Rectal smooth muscle tissue (tissue), 1 donor: ENCODE measurements around the gene RIPK1.
A peak's percentile ranks its signal among the peaks of the same experiment; 100 is the strongest.
"Not testable (repeated sequence)": the region's sequence is repeated elsewhere in the genome, so short reads cannot be mapped to it uniquely, and the experiment has no call there.

Source experiments
- H3K27ac ChIP-seq: one replicate; pipeline ENCODE4 v1.7.0; 2013; ENCODE audit warnings: low read depth, low read length, inconsistent platforms
- H3K27me3 ChIP-seq: one replicate; pipeline ENCODE4 v1.7.0; 2013; ENCODE audit warnings: low read length; ENCODE audit not compliant: control insufficient read depth, insufficient read depth
- H3K36me3 ChIP-seq: one replicate; pipeline ENCODE4 v1.7.0; 2013; ENCODE audit warnings: low read length; ENCODE audit not compliant: control insufficient read depth, insufficient read depth
- H3K4me1 ChIP-seq: one replicate; pipeline ENCODE4 v1.7.0; 2013; ENCODE audit warnings: low read length; ENCODE audit not compliant: control insufficient read depth, insufficient read depth
- H3K4me3 ChIP-seq: one replicate; pipeline ENCODE4 v1.7.0; 2013; ENCODE audit warnings: low read length
- H3K9ac ChIP-seq: one replicate; pipeline ENCODE4 v1.7.0; 2013; ENCODE audit warnings: low read length

Gene RIPK1

DNA sequence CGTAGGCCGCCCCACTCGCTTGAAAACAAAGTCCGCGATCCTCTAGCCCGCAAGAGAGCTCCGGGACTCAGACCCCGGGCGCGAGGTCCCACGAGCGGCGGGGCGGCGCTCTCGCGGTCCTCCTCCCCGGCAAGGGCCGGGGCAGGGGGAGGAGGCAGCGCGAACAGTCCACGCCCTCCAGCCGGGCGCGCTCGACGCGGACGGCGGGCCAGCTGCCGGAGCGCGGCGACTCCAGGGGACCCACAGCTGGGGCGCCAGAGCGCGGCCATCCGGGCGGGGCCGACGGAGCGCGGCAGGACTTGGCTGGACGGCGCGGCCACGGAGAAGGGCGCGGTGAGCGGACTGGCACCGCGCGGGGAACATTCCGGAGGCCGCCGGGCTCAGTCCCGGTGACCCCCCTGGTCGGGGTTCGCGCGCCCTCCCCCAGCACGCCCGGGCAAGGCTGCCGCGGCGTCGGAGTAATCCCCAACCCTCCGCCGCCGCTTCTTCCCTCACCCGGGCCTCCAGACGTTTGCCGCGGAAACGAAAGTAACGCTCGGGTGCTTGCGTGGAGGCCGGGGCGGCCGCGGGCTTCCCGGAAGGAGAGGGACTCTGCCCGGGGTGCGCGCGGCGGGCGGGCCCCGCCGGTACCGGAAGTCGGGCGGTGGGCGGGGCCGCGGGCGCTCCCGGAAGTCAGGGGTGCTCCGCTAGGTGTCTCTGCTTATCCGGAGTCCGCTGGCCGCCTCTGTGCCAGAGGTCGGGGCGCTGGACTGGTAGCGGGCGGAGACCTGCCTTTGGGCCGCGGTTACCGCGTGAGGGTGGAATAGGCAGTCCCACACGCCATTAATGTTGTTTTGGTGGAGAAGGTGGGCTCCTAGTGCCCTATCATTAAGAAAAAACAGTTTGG lies at the start of gene RIPK1:
TSS of gene RIPK1 (plus strand) at position 166 of the 886 bp plus-strand sequence. CDS start 8,330 bp downstream, outside the sequence.
- H3K4me1 ChIP-seq = no peaks in the 10 kb centered on the region
- peak within 1 kb of the TSS; percentile 95 for H3K27ac ChIP-seq

DNA sequence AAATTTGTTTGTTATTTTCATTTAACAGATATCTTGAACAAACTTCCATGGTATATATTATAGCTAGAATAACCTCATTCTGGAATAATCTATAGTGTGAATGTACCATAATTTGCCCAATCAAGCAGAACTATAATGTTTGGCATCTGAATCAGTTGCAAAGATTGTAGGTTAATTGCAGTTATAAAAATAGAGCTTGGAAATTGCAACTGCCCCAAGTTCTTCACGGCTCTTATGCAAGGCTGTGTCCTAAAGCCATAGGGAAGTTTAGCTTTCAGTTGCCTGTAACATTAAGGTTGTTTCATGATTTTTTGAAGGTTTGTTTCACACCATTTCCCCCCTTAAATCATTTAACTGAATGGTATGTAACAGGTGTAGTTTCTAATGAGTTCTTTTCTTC lies 49.2 kb upstream of the RIPK1 start:
- Histone ChIP-seq H3K9ac (no peak overlapping the region), H3K4me1 (no peaks in the 10 kb centered on the region), H3K27me3 (no peaks in the 10 kb centered on the region), H3K36me3 (peaks cover 9% of the 10 kb centered on the region), H3K27ac (no peak overlapping the region), H3K4me3 (no peak overlapping the region)

More for the DNA sequence above, at the start of gene RIPK1:
- no peaks in the 10 kb centered on the region for H3K27me3 ChIP-seq
- H3K9ac ChIP-seq = peak within 1 kb of the TSS; percentile 74
- peak within 1 kb of the TSS; percentile 93 for H3K4me3 ChIP-seq
- no peaks in the 10 kb centered on the region for H3K36me3 ChIP-seq

DNA sequence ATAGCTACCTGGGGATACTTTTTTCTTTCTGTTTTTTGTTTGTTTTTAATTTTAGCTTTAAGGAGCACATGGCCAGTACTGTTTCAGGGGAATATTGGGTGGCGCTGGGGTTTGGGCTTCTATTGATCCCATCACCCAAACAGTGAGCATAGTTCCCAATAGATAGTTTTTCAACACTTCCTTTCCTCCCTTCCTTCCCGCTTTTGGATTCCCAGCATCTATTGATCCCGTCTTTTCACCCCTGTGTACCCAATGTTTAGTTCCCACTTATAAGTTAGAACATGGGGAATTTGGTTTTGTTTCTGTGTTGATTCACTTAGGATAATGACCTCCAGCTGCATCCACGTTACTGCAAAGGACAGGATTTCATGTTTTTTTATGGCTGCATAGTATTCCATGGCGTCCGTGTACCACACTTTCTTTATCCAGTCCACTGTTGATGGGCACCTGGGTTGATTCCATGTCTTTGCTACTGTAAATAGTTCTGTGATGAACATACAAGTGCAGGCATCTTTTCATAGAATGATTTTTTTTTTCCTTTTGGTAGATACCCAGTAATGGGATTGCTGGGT lies 48.5 kb upstream of the RIPK1 start:
- no peak overlapping the region for H3K27ac ChIP-seq
- H3K4me3 ChIP-seq = no peak overlapping the region
- no peak overlapping the region for H3K9ac ChIP-seq
- peaks cover 3% of the 10 kb centered on the region for H3K4me1 ChIP-seq
- no peaks in the 10 kb centered on the region for H3K27me3 ChIP-seq
- H3K36me3 ChIP-seq = peaks cover 4% of the 10 kb centered on the region

DNA sequence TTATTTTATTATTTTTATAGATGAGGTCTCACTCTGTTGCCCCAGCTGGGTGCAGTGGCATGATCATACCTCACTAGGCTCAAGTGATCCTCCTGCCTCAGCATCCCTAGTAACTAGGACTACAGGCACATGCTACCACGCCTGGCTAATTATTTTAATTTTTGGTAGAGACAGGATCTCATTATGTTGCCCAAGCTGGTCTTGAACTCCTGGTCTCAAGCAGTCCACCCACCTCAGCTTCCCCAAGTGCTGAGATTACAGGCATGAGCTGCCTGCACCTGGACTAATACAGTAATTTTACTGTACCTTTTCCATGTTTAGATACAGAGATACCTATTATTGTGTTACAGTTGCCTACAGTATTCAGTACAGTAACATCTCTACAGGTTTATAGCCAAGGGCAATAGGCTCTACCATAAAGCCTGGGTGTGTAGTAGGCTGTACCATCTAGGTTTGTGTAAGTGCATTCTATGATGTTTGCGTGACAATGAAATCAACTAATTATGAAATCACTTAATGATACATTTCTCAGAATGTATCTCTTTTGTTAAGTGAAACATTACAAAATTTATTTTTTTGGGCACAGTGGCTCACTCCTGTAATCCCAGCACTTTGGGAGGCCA lies 47.2 kb upstream of the RIPK1 start:
- H3K4me3 ChIP-seq, H3K27me3 ChIP-seq: not testable (repeated sequence)

DNA sequence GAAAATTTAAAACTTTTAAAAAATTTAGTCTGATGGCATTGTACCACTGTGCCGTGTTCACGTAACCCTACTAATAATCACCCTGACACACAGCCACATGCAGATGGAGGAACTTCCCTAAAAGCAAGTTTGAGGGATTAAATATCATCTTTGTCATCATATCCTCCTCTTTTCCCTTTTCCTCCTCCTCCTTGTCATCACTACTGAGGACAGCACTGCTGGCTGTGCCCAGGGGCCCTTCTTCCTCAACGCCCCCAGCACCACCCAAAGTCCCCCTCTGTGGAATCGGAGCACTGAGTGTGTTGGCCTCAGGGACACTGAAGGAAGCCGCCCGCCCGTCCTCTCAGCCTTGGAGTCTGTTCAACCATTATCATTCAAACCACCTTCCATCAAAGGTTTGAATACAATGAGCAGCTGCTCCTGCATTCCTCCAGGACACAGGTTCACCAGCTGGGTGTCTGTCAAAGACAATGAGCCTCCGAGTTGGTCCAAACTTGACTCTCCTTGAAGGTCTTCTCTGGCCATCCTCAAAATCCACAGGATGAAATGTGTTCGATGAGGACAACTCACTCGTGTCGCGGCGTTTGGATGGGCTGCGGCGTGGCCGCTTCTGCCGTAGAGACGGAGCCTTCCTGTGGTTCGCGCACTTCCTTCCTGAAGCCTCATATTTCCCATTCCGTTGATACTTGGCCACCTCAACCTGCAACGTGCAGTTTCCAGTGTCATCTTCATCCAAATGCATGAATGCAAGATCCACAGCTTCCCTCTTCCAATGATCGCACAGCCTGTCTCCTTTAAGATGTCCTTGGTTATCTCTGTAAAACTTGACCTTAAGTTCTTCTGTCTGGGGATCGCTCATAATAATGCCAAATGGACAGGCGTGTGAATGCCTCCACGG lies 45.3 kb upstream of the RIPK1 start:
- H3K4me1 ChIP-seq = peaks cover 4% of the 10 kb centered on the region

More for the DNA sequence above, 47.2 kb upstream of the RIPK1 start:
- H3K4me1 ChIP-seq, H3K27ac ChIP-seq, H3K36me3 ChIP-seq, H3K9ac ChIP-seq: not testable (repeated sequence)

DNA sequence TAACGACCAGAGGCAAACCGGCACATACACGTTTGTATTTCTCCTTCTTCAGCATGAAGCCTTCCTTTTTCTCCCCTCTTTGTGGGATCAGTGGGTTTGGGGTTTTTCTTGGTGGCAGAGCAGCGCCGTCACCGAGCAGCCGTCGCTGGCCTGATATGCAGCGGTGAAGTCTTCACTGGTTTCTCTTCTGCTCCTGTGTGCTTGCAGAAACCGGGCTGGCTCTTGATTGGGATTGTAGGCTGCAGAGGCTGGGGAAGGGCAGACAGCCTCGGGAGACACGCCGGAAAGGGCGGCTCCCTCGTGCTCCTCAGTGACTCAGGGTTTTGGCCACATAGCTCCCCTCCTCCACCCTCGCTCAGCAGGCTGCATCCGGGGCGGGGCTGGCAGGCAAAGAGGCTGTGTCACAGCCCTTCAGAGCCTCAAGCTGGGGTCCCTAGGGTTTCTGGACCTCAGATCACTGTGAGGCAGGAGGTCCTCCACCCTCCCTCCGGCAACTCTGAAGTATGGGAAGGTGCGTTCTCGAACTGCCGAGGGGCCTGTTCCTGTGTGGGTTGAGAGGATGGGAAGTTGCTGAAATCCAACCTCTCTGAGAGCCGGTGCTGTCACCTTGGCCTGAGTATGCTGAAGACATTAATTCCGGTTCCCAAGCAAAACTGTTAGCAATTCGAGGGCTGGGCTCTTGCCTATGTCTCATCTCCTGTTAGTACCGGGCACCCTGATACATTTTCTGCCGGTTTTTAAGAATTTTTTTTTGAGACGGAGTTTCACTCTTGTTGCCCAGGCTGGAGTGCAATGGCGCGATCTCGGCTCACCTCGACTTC lies 44.4 kb upstream of the RIPK1 start:
- no peaks in the 10 kb centered on the region for H3K36me3 ChIP-seq

More for the DNA sequence above, 45.3 kb upstream of the RIPK1 start:
- Histone ChIP-seq H3K36me3 (no peaks in the 10 kb centered on the region), H3K4me3 (peak overlapping the region; percentile 73), H3K9ac (peak overlapping the region; percentile 53), H3K27ac (peak overlapping the region; percentile 93), H3K27me3 (no peaks in the 10 kb centered on the region)

DNA sequence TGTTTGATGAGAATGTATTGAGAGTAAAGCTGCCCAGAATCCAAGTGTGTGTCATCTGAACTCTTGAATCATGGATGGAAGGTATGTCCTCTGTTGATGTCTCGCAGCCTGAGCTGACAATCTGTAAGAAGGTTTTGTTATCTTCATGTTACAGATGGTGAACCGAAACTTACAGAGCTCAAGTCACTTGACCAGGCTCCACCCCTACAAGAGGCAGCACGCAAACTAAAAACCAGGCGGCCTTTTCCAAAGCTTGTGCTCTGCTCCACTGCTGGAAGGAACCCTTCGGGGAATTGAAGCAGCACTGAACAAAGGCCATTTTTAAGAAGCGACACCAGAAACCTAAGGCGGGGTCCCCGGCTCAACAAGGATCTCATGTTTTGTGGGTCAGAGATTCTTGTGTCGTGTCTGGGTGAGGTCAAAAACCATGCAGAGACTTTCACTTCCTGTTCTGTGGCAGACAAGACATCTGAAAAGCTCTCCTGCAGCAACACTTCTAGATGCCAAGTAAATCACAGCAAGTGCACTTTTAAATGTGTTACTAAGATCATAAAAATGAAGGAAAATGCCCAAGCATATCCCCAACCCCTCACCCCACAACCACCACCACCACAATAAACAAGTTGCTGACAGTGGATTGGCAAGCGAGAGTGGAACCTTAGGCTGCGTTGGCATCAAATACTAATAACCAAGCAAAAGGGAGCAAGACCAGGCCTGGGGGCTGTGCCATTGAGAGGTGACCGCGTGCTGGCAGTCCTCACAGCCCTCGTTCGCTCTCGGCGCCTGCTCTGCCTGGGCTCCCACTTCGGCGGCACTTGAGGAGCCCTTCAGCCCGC lies 41.3 kb upstream of the RIPK1 start:
- Histone ChIP-seq H3K27me3 (no peaks in the 10 kb centered on the region), H3K4me1 (peaks cover 4% of the 10 kb centered on the region), H3K36me3 (no peaks in the 10 kb centered on the region), H3K27ac (no peak overlapping the region), H3K4me3 (no peak overlapping the region), H3K9ac (no peak overlapping the region)

More for the DNA sequence above, 44.4 kb upstream of the RIPK1 start:
- Histone ChIP-seq H3K9ac (peak overlapping the region; percentile 60), H3K4me3 (peak overlapping the region; percentile 73), H3K4me1 (peaks cover 4% of the 10 kb centered on the region), H3K27ac (peak overlapping the region; percentile 93), H3K27me3 (no peaks in the 10 kb centered on the region)

DNA sequence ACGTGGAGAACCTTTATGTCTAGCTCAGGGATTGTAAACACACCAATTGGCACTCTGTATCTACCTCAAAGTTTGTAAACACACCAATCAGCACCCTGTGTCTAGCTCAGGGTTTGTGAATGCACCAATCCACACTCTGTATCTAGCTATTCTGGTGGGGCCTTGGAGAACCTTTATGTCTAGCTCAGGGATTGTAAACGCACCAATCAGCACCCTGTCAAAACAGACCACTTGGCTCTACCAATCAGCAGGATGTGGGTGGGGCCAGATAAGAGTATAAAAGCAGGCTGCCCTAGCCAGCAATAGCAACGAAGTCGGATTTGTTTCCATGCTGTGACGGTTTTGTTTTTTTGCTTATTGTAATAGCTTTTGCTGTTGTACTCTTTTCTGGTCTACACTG lies 40.1 kb upstream of the RIPK1 start:
- H3K27ac ChIP-seq, H3K4me1 ChIP-seq, H3K36me3 ChIP-seq, H3K4me3 ChIP-seq, H3K27me3 ChIP-seq, H3K9ac ChIP-seq: not testable (repeated sequence)

DNA sequence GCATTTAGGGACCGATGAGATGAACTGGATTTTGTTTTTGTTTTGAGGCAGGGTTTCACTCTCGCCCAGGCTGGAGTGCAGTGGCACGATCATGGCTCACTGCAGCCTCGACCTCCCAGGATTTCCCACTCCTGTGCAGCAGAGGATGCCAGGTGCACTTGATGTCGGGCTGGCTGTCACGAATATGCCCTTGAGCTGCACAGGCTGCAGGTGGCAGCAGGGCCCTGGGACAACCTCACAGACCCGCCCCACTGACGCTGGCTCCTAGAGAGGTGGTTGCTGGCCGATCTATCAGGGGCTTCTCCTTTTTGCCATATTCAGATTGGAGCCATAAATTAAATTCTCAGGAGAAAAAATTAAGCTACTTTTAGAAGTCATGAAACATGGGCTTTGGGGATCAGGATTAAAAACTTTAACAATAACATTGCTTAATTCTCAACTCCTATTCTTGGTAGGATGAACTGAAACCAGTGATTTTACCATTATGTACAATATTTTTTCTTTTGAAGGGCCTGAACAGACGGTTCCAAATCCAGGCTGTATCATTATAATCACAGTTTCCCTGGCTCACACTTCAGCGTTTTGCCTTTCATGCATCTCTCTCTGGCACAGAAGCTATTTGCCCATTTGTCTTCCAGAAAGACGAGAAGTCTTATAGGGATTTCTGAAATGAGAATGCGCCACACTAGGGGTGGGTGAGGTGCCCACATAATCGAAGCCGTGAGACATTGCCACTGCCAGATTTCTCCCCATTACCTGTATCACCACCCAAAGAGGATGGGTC lies 36.2 kb upstream of the RIPK1 start:
- Histone ChIP-seq H3K27ac (no peak overlapping the region), H3K4me1 (no peaks in the 10 kb centered on the region), H3K27me3 (no peaks in the 10 kb centered on the region), H3K4me3 (no peak overlapping the region), H3K36me3 (no peaks in the 10 kb centered on the region), H3K9ac (no peak overlapping the region)

DNA sequence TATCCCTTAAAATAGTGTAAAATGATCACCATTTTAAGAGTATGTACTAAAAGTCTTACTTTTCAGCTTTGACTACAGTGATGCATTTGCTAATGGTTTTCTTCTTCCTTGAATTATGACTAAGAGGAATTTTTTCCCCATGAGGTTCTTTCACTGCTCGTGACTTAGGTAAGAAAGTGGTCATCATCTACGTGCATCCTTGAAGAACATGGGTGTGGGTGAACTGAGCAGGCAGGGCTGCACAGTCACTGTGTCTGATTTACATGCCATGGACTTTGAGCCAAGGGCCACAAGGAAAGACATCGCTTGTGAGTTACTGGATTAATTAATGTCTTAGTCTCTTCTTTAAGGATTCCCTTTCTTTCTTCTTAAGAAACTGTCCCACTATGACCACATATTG lies 35.3 kb upstream of the RIPK1 start:
- no peak overlapping the region for H3K9ac ChIP-seq
- no peaks in the 10 kb centered on the region for H3K27me3 ChIP-seq
- H3K4me1 ChIP-seq = no peaks in the 10 kb centered on the region
- H3K27ac ChIP-seq = no peak overlapping the region
- H3K36me3 ChIP-seq = no peaks in the 10 kb centered on the region
- no peak overlapping the region for H3K4me3 ChIP-seq
